ENCODE data around the gene C1orf21.

The C1orf21 gene

DNA sequence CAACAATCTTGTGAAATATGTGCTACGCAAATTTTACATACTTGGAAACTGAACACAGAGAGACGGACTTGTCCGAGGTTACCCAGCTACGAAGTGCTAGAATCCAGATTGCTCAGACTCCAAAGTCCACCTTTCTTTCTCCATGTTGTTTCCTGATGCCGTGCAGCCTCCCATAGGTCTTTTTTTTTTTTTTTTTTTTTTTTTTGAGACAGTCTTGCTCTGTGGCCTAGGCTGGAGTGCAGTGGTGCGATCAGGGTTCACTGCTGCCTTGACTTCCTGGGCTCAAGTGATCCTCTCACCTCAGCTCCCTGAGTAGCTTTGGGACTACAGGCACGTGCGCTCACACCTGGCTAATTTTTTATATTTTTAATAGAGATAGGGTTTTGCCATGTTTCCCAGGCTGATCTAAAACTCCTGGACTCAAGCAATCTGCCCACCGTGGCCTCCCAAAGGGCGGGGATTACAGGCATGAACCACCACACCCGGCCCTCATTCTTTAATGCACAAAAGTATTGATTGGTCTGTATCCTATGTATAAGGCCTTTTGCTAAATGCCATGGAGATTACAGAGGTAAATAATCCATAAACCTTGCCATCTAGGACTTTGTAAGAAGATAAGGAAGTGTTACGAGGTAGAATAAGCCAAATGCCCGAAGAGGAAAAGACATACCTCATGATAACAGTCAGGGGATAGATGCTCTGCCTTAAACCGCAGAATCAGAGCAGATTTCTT lies 92.8 kb downstream of the C1orf21 start:
- ChIA-PET CTCF (no interaction called here), POLR2A (no interaction called here)
- no peak for TF ChIP-seq ZNF384 (IDR thresholded peaks at IDR 0.05)
- no peak for TF ChIP-seq PKNOX1 (IDR thresholded peaks at IDR 0.05)
- no peak for TF ChIP-seq FOXA1 (IDR thresholded peaks at IDR 0.05)
- no peak for TF ChIP-seq TARDBP (IDR thresholded peaks at IDR 0.05)
- TF ChIP-seq NFRKB (IDR thresholded peaks at IDR 0.05), result no peak

DNA sequence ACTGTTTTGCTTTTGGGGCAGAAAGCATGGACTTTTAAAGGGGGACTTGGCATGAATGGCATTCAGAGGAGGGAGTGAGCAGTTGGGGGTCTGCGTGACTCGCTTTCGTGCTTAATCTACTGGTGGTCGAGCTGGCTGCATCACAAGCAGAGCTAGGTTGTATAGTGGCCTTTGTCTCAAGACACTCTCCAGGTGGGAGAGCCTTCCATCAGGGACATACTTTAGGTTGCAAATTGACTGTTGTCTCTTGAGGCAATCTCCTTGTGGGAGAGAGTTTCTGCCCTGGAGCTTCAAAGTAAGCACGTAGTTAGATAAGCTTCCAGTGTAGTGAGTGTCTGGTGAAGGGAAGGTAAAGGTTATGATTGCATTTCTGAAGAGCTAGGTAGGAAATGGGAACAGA lies 93.9 kb downstream of the C1orf21 start:
- no peak for DNase-seq (ENCODE audit: extremely low spot score)
- TF ChIP-seq FOXM1 (IDR thresholded peaks at IDR 0.05; ENCODE audit: borderline replicate concordance) (no peak), HDGF (IDR thresholded peaks at IDR 0.05; ENCODE audit: borderline replicate concordance) (no peak), ELF4 (IDR thresholded peaks at IDR 0.05) (no peak), LEF1 (IDR thresholded peaks at IDR 0.05; ENCODE audit: borderline replicate concordance) (no peak), FOXA1 (IDR thresholded peaks at IDR 0.05) (no peak), ZNF384 (IDR thresholded peaks at IDR 0.05) (no peak), CTBP1 (IDR thresholded peaks at IDR 0.05; ENCODE audit: borderline replicate concordance) (no peak), SUZ12 (IDR thresholded peaks at IDR 0.05) (no peak), TARDBP (IDR thresholded peaks at IDR 0.05) (no peak), ARNT (IDR thresholded peaks at IDR 0.05) (no peak), NFRKB (IDR thresholded peaks at IDR 0.05) (no peak)
- ChIA-PET POLR2A (no interaction called here), CTCF (no interaction called here)

More for the DNA sequence above, 92.8 kb downstream of the C1orf21 start:
- no peak for DNase-seq (ENCODE audit: extremely low spot score)

DNA sequence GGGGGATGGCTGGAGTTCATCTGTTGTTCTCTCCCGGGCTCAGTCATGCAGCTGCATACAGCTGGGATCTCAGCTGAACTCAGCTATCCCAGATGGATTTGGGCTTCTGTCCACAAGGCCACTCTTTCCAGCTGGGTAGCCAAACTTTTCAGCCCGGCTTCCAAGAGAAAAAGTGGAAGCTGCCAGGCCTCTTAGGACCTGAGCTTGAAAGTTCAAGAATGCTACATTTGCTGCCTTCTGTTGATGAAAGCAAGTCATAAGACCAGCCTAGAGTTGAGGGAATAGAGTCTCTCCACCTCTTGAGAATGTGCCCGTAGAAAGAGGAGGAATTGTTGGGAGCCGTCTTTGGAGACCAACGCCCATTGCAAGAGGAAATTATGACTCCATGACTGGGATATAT lies 95.3 kb downstream of the C1orf21 start:
- DNase-seq (ENCODE audit: extremely low spot score), result no peak
- CTCF ChIA-PET, result no interaction called here
- TF ChIP-seq CTBP1 (IDR thresholded peaks at IDR 0.05; ENCODE audit: borderline replicate concordance) (no peak), PKNOX1 (IDR thresholded peaks at IDR 0.05) (no peak), ELF4 (IDR thresholded peaks at IDR 0.05) (no peak), LEF1 (IDR thresholded peaks at IDR 0.05; ENCODE audit: borderline replicate concordance) (no peak), L3MBTL2 (conservative IDR thresholded peaks at IDR 0.05) (no peak), SP1 (IDR thresholded peaks at IDR 0.05) (no peak), FOXM1 (IDR thresholded peaks at IDR 0.05; ENCODE audit: borderline replicate concordance) (no peak), SUZ12 (IDR thresholded peaks at IDR 0.05) (no peak)
- POLR2A ChIA-PET, result interaction anchor here (0.6 kb wide), 1 partner anchor 402 kb away, joined by 3 read pairs; no protein-coding TSS in a partner anchor

- no peak for DNase-seq (ENCODE audit: extremely low spot score)
- CTCF ChIA-PET, result no interaction called here
- POLR2A ChIA-PET, result no interaction called here
- TF ChIP-seq CTBP1 (IDR thresholded peaks at IDR 0.05; ENCODE audit: borderline replicate concordance) (no peak), LEF1 (IDR thresholded peaks at IDR 0.05; ENCODE audit: borderline replicate concordance) (no peak), BHLHE40 (IDR thresholded peaks at IDR 0.05; ENCODE audit: borderline replicate concordance) (no peak)
These were observed 96.4 kb downstream of the C1orf21 start for GRCh38 chr1:184483101-184483683.

GRCh38 chr1:184485751-184486723 lies 99.2 kb downstream of the C1orf21 start:
- TF ChIP-seq ZNF384 (IDR thresholded peaks at IDR 0.05), result no peak
- TF ChIP-seq ELF4 (IDR thresholded peaks at IDR 0.05), result no peak
- no peak for TF ChIP-seq FOXA1 (IDR thresholded peaks at IDR 0.05)
- no peak for TF ChIP-seq PKNOX1 (IDR thresholded peaks at IDR 0.05)
- no peak for TF ChIP-seq BHLHE40 (IDR thresholded peaks at IDR 0.05; ENCODE audit: borderline replicate concordance)
- TF ChIP-seq LEF1 (IDR thresholded peaks at IDR 0.05; ENCODE audit: borderline replicate concordance), result no peak
- TF ChIP-seq TARDBP (IDR thresholded peaks at IDR 0.05), result no peak
- TF ChIP-seq CTBP1 (IDR thresholded peaks at IDR 0.05; ENCODE audit: borderline replicate concordance), result no peak
- no peak for TF ChIP-seq FOXM1 (IDR thresholded peaks at IDR 0.05; ENCODE audit: borderline replicate concordance)
- TF ChIP-seq HDGF (IDR thresholded peaks at IDR 0.05; ENCODE audit: borderline replicate concordance), result no peak
- TF ChIP-seq SP1 (IDR thresholded peaks at IDR 0.05), result no peak
- TF ChIP-seq L3MBTL2 (conservative IDR thresholded peaks at IDR 0.05), result no peak
- TF ChIP-seq SUZ12 (IDR thresholded peaks at IDR 0.05), result no peak
- TF ChIP-seq FOXK2 (IDR thresholded peaks at IDR 0.05), result no peak
- no peak for TF ChIP-seq ARNT (IDR thresholded peaks at IDR 0.05)
- TF ChIP-seq NFRKB (IDR thresholded peaks at IDR 0.05), result no peak
- DNase-seq (ENCODE audit: extremely low spot score), result no peak
- ChIA-PET CTCF (no interaction called here), POLR2A (no interaction called here)

Measured in HEK293T (cell line).